Activated CD8-positive, alpha-beta memory T cell treated with anti-CD3 and anti-CD28 coated beads, Interleukin-2, amount 50 U/mL, for 48 hours (primary cell): ENCODE results near the gene CAMK1D.

ENCODE experiments used
- DNase-seq: peaks from one replicate; pipeline ENCODE4 v3.0.0-alpha.2; 2020

The CAMK1D gene

GRCh38 chr10:12873172-12873571, 523.8 kb downstream of the CAMK1D start:
- no peak for DNase-seq

DNA sequence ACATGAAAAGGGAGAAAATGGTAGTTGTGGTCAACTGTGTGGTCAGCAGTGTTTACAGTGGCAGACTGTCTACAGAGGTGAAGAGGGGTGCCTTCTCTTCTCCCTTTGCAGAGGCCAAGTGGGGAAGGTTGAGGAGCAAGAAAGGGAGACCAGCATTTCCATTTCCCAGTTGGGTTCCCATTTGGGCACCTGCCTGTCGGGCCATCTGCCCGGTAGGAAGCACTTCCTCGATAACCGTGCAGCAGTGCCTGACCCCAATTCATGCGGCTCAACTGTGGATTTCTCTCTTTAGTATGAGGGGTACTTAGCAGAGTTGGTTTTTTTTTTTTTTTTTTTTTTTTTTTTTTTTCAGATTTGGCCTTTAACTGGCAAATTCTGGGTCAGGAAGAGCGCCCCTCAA, 525.2 kb downstream of the CAMK1D start:
- DNase-seq, result no peak

- DNase-seq, result no peak
Observed at GRCh38 chr10:12875100-12875499, 525.8 kb downstream of the CAMK1D start.

- no peak for DNase-seq
Observed at GRCh38 chr10:12876266-12876665, 526.9 kb downstream of the CAMK1D start.

DNA sequence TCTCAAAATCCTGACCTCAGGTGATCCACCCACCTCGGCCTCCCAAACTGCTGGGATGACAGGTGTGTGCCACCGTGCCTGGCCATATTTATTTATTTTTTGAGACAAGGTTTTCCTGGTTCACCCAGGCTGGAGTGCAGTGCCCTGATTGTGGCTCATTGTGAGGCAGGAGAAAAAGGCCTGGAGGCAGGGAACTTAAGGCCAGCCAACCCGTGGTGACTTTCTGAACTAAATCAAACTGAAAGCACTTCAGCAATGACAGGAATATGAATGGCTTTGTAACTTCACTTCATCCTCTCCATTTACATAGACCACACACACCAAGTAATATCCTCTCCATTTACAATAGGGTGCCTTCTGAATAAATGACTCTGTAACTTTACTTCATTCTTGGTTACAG, 527.8 kb downstream of the CAMK1D start:
- no peak for DNase-seq

- DNase-seq, result no peak
Observed at GRCh38 chr10:12880423-12880822, 531.1 kb downstream of the CAMK1D start.

GRCh38 chr10:12884851-12885250, 535.5 kb downstream of the CAMK1D start:
- no peak for DNase-seq
